Measurements from ENCODE around the gene PPIB.

- TF ChIP-seq CTCF (IDR thresholded peaks at IDR 0.05), result no peak
- TF ChIP-seq POLR2A (IDR thresholded peaks at IDR 0.05), result no peak
Observed at GRCh38 chr15:64122936-64123351, 39.9 kb downstream of the PPIB start.

Measured in right lobe of liver (tissue), 4 donors.